HK-2 (cell line): ENCODE results near the gene SLC33A1.

Experiments
- DNase-seq: peaks from one replicate; pipeline ENCODE4 v3.0.0-alpha.2; 2018; ENCODE audit not compliant: unreplicated experiment

SLC33A1 gene

DNA sequence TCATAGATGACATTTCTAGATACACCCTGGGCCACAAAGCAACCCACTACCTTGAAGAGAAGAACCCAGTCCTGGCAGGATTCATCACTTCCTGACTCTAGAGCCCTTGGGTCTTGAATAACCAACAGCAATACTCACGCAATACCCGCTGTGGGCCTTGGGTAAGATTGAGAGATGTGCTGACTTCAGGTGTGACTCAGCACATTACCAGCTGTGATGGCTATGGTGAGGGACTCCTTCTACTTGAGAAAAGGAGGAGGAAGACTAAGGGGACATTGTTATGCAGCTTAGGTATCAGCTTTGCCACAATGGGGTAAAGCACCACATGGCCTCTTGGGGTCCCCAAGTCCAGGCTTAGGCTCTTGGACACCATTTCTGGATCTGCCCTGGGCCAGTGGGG is 63.0 kb downstream of the SLC33A1 start:
- peak; percentile 20 for DNase-seq

DNA sequence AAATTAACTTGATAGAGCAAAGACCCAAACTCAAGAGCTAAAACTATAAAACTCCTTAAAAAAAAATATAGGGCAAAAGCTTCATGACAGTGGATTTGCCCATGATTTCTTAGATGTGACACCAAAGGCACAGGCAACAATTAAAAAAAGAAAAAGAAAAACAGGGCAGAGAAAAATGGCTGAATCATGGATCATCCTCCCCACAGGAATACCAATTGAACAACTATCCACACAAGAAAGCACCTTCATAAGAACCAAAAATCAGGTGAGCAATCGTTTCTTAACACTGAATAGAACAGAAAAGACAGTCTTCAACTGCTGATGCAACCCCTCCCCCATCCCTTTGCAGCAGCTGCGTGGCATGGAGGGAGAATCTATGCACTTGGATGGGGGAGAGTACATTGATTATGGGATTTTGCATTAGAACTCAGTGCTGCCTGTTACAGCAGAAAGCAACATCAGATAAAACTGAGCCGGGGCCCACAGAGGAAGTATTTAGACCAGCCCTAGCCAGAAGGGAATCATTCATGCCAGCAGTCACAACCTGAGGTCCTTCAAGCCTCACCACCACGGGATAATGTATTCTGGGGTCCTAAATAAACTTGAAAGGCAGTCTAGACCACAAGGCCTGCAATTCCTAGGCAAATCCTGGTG is 63.8 kb downstream of the SLC33A1 start:
- no peak for DNase-seq

DNA sequence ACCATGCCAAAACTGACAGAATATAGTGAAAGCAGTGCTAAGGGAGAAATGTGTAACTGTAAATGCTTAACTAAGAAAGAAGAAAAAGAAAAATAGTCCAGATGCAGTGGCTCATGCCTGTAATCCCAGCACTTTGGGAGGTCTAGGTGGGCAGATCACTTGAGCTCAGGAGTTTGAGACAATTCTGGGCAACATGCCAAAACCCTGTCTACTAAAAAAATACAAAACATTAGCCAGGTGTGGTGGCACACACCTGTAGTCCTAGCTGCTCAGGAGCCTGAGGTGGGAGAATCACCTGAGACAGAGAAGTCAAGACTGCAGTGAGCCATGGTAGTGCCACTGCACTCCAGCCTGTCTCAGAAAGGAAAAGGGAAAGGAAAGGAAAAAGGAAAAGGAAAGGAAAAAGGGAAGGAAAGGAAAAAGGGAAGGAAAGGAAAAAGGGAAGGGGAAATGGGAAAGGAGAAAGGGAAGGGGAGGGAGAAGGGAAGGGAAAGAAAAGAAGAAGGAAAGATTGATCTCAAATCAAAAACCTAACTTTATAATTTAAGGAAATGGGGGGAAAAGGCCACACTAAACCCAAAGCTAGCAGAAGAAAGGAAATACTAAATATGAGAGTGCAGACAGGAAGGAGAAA is 68.4 kb downstream of the SLC33A1 start:
- DNase-seq, result no peak

DNA sequence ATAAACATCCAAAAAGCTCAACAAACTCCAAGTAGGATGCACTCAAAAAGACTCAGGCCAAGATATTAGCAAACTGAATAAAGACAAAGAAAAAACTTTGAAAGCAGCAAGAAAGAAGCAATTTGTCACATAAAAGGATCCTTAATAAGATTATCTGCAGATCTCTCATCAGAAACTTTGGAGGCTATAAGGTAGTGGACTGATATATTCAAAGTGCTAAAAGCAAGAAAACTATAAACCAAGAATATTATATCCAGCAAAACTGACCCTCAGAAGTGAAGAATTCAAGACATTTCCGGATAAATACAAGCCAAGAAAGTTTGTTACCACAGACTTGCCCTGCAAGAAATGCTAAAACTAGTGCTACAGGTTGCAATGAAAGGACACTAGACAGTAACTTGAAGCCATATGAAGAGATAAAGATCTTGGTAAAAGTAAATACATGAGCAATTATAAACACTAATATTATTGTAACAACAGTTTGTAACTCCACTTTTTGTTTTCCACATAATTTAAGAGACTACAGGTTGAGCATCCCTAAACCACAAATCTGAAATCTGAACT is 71.8 kb downstream of the SLC33A1 start:
- no peak for DNase-seq

DNA sequence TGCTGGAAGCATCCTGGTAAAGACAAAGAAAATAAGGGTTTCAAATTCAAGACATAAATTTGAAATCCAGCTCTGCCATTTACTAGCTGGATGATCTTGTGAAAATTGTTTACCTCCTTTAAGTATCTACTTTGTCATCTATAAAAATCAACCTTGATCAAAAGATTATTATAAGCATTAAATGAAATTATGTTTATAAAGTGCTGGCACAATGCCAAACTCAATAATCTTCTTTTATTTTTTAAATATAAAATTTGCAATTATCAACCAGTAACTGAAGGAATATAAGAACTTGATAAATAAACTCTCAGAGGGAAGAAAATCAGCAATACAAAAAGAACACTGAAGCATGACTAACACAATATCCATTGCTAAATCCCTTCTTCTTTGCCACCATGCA is 73.9 kb downstream of the SLC33A1 start:
- no peak for DNase-seq

DNA sequence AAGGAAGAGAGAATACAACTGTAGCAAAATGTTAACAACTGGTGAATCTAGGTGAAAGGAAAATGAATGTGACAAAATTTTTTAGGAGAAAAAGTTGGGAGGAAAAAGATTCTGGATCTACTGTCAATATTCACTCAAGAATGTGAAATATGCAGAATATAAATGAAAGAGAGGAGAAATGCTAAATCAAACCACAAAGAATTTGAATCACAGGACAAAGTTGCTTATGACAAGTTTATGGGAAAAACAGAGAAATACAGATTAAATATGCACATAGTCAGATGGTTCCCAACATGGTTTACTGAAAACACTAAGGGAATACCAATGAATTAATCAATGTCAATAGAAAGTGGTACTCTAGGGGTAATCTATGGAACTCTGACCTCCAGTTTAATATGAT is 75.8 kb downstream of the SLC33A1 start:
- DNase-seq, result no peak

DNA sequence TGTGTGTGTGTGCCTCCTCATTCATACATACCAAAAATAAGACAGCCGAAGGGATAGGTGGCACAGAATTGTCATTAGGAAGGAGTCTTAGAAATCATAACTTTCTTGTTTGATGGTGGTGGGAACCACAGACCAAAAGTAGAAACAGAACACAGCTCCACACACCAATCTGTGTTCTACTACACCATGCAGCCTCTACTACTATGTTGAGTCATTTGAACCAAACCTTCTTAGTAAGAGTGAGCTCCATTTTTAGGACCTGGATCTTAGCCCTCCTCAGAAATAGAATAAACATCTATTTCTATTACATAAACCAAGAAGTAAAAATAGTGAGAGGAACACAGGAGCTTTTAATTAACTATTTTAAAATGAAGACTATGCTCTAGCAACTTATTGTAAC is 81.4 kb downstream of the SLC33A1 start:
- no peak for DNase-seq

DNA sequence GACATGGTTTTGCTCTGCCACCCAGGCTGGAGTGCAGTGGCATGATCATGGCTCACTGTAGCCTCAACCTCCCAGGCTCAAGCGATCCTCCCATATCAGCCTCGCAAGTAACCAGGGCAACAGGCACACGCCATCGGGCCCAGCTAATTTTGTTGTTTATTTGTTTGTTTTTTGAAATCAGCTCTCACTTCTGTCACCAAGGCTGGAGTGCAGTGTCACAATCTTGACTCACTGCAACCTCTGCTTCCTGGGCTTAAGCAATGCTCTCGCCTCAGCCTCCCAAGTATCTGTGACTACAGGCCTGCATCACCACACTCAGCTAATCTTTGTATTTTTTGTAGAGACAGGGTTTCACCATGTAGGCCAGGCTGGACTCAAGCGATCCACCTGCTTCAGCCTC is 83.1 kb downstream of the SLC33A1 start:
- DNase-seq, result no peak
